ENCODE data around the gene DKC1. TPM values are rescaled to one million over a fixed set of nuclear protein-coding genes. Genes with fewer than 3 reads are reported as not detected.

DKC1 gene
- total and polyA plus RNA-seq, 2 donors (not counting 3 experiments of a cell fraction or from before 2014, with no cell fraction given): 28.6 to 69.1 TPM

GRCh38 chrX:154797006-154797405 is 34.3 kb downstream of the DKC1 start:
- Histone ChIP-seq H3K9me3 (replicated peaks; ENCODE audit: control insufficient read depth, insufficient read depth, low read length) (no peaks in the 10 kb centered on the region), H3K27ac (ENCODE audit: insufficient read depth, low read depth, low read length) (no peak overlapping the region), H3K36me3 (ENCODE audit: control insufficient read depth in 2 of 2, extremely low read depth in 1 of 2, insufficient read depth in 2 of 2, low read length in 2 of 2) (no peaks in the 10 kb centered on the region), H3K4me1 (ENCODE audit: control insufficient read depth, extremely low read depth, insufficient read depth, low read length) (peaks cover 20% of the 10 kb centered on the region), H3K79me2 (ENCODE audit: control insufficient read depth, insufficient read depth, low read length) (no peaks in the 10 kb centered on the region), H2AFZ (ENCODE audit: low read depth, low read length) (no peak overlapping the region), H4K20me1 (replicated peaks; ENCODE audit: control insufficient read depth, extremely low read depth, insufficient read depth, low read length) (no peaks in the 10 kb centered on the region), H3K9me1 (replicated peaks; ENCODE audit: control insufficient read depth, extremely low read depth, insufficient read depth, low read length) (no peaks in the 10 kb centered on the region), H3K4me3 (replicated peaks in 1 of 3; ENCODE audit: insufficient read depth in 1 of 3, low read depth in 1 of 3, low read length in 3 of 3) (no peak overlapping the region), H3K27me3 (ENCODE audit: control insufficient read depth in 2 of 2, insufficient read depth in 2 of 2, low read length in 2 of 2) (no peaks in the 10 kb centered on the region), H3K9ac (replicated peaks; ENCODE audit: extremely low read depth, insufficient read depth, low read length) (no peak overlapping the region), H3K4me2 (ENCODE audit: insufficient read depth, low read length) (no peak overlapping the region)
- ChIA-PET CTCF (no interaction called here), POLR2A (interaction anchor here (1.4 kb wide), 1 partner anchor 8 kb away, joined by 3 read pairs; the partner anchor contains the start of gene MPP1)
- BruUV-seq (replicated peaks): no TSS peak
- DNase-seq (ENCODE audit: low read depth, low spot score): no peak
- dilution Hi-C loops (cut with MboI; ENCODE audit: extremely low pct_ligation_motif_present, low sequenced_read_pairs) (no loop called here), intact Hi-C loops (cut with micrococcal nuclease) (no loop called here)
- TF ChIP-seq MYC (IDR thresholded peaks at IDR 0.05; ENCODE audit: low read depth, low read length): no peak
- TF ChIP-seq EZH2 (IDR thresholded peaks at IDR 0.05; ENCODE audit: borderline replicate concordance, low read depth, low read length, severe bottlenecking): no peak
- no peak for TF ChIP-seq GATA2 (IDR thresholded peaks at IDR 0.05; ENCODE audit: insufficient read depth, insufficient read length, low read depth, low read length)
- TF ChIP-seq JUN (IDR thresholded peaks at IDR 0.05; ENCODE audit: borderline replicate concordance, insufficient read depth, insufficient read length, low read depth): no peak
- TF ChIP-seq FOS (IDR thresholded peaks at IDR 0.05; ENCODE audit: borderline replicate concordance, insufficient read depth, low read length): no peak
- TF ChIP-seq MAX (IDR thresholded peaks at IDR 0.05; ENCODE audit: insufficient read depth, insufficient read length): no peak
- TF ChIP-seq CTCF (IDR thresholded peaks at IDR 0.05; ENCODE audit: extremely low read depth in 1 of 2, insufficient read depth in 1 of 2, low read depth in 1 of 2, low read length in 2 of 2): no peak
- no peak for TF ChIP-seq POLR2A (IDR thresholded peaks at IDR 0.05; ENCODE audit: low read depth, low read length)
- no peak for FAIRE-seq

All from endothelial cell of umbilical vein (primary cell).